Stimulated activated CD4-positive, alpha-beta T cell treated with anti-CD3 and anti-CD28 coated beads, TNF-alpha, amount 100 ng/mL, for 24 hours (primary cell): Measurements from ENCODE around the gene ZNF534.
"Not testable (repeated sequence)": the region's sequence is repeated elsewhere in the genome, so short reads cannot be mapped to it uniquely, and the experiment has no call there.

Experiments used
- DNase-seq, 3 experiments: peaks; one replicate each; pipeline ENCODE4 v3.0.0-alpha.2; 2020; ENCODE audit warnings: low read depth in 3 of 3

The ZNF534 gene

GRCh38 chr19:52428937-52429336, at the start of gene ZNF534:
ZNF534 (plus strand) TSS chr19:52429148; CDS start chr19:52431475, 2,327 bp downstream.
- no peak for DNase-seq

- DNase-seq, result no peak
Measured at GRCh38 chr19:52391135-52391534, 37.8 kb upstream of the ZNF534 start.

- DNase-seq, result peak; percentile 90 to 94 (median 94)
Measured at GRCh38 chr19:52397310-52398080, 31.5 kb upstream of the ZNF534 start, which contains the start of gene ZNF528. ZNF528 (plus strand) TSS chr19:52397849; CDS start chr19:52402014, 4,165 bp downstream.

GRCh38 chr19:52398081-52398441, 30.9 kb upstream of the ZNF534 start:
- peak in 2 of 3 experiments; percentile 0 to 1 for DNase-seq

- no peak for DNase-seq
Measured at GRCh38 chr19:52410276-52410675, 18.7 kb upstream of the ZNF534 start.

GRCh38 chr19:52415711-52416110, 13.2 kb upstream of the ZNF534 start:
- DNase-seq, result no peak

- no peak for DNase-seq
Measured at GRCh38 chr19:52442179-52442578, 13.2 kb downstream of the ZNF534 start.

- DNase-seq, result no peak
Measured at GRCh38 chr19:52444506-52444905, 15.6 kb downstream of the ZNF534 start.

GRCh38 chr19:52451241-52451640, 22.3 kb downstream of the ZNF534 start:
- DNase-seq, result no peak

- DNase-seq, result peak; percentile 26 to 70 (median 43)
Measured at GRCh38 chr19:52453324-52454094, 24.6 kb downstream of the ZNF534 start, which contains the start of gene ZNF578. ZNF578 (plus strand) TSS chr19:52453553; CDS start chr19:52501846, 48,293 bp downstream.

GRCh38 chr19:52464798-52465470, 36.0 kb downstream of the ZNF534 start:
- no peak for DNase-seq

- no peak for DNase-seq
Measured at GRCh38 chr19:52473655-52474350, 44.9 kb downstream of the ZNF534 start.

GRCh38 chr19:52474351-52475127, 45.6 kb downstream of the ZNF534 start:
- no peak for DNase-seq

GRCh38 chr19:52484111-52484743, 55.3 kb downstream of the ZNF534 start:
- DNase-seq, result not testable (repeated sequence)

- not testable (repeated sequence) for DNase-seq
Measured at GRCh38 chr19:52485064-52485463, 56.1 kb downstream of the ZNF534 start.

- DNase-seq, result not testable (repeated sequence)
Measured at GRCh38 chr19:52485561-52486240, 56.8 kb downstream of the ZNF534 start.

GRCh38 chr19:52492201-52492993, 63.4 kb downstream of the ZNF534 start:
- peak in 1 of 3 experiments; percentile 1 for DNase-seq

- DNase-seq, result no peak
Measured at GRCh38 chr19:52492994-52493470, 64.1 kb downstream of the ZNF534 start.

- DNase-seq, result no peak
Measured at GRCh38 chr19:52494518-52494917, 65.6 kb downstream of the ZNF534 start.
